Left kidney (tissue), 2 donors: Measurements from ENCODE around the gene ZDHHC1. TPM values are rescaled to one million over a fixed set of nuclear protein-coding genes. Genes with fewer than 3 reads are reported as not detected.
A peak's percentile ranks its signal among the peaks of the same experiment; 100 is the strongest.
"Not testable (repeated sequence)": the region's sequence is repeated elsewhere in the genome, so short reads cannot be mapped to it uniquely, and the experiment has no call there.

Experiments used
- DNase-seq: peaks from one replicate; pipeline ENCODE4 v3.0.0-alpha.2; 2013
- polyA plus RNA-seq: library from polyadenylated mRNA; unstranded; fragments of 120-200 nt; gene quantifications from one replicate; pipeline ENCODE4 v1.2.1, GENCODE V29; 2013; ENCODE audit not compliant: insufficient read length

ZDHHC1 gene
- polyA plus RNA-seq, 1 donor: 11.5 TPM

GRCh38 chr16:67431775-67432505 is 15.7 kb upstream of the ZDHHC1 start:
- no peak for DNase-seq

GRCh38 chr16:67430977-67431774 is 14.9 kb upstream of the ZDHHC1 start, which contains the start of gene HSD11B2:
HSD11B2 (plus strand) TSS chr16:67431121; CDS start chr16:67431249, 128 bp downstream.
- no peak for DNase-seq

- no peak for DNase-seq
Measured at GRCh38 chr16:67430504-67430976, 14.3 kb upstream of the ZDHHC1 start.

- no peak for DNase-seq
Measured at GRCh38 chr16:67429799-67430503, 13.7 kb upstream of the ZDHHC1 start.

GRCh38 chr16:67429053-67429798 is 12.9 kb upstream of the ZDHHC1 start:
- no peak for DNase-seq

GRCh38 chr16:67428146-67428731 is 12.0 kb upstream of the ZDHHC1 start:
- DNase-seq: peak; percentile 76

GRCh38 chr16:67426950-67427349 is 10.7 kb upstream of the ZDHHC1 start:
- DNase-seq: no peak

GRCh38 chr16:67426022-67426421 is 9.7 kb upstream of the ZDHHC1 start:
- DNase-seq: no peak

GRCh38 chr16:67425580-67425979 is 9.3 kb upstream of the ZDHHC1 start:
- no peak for DNase-seq

- DNase-seq: no peak
Measured at GRCh38 chr16:67425061-67425460, 8.8 kb upstream of the ZDHHC1 start.

GRCh38 chr16:67424261-67424615 is 8.0 kb upstream of the ZDHHC1 start:
- DNase-seq: no peak

GRCh38 chr16:67423611-67424260 is 7.5 kb upstream of the ZDHHC1 start:
- no peak for DNase-seq

GRCh38 chr16:67423015-67423414 is 6.7 kb upstream of the ZDHHC1 start:
- no peak for DNase-seq

GRCh38 chr16:67421030-67421429 is 4.8 kb upstream of the ZDHHC1 start:
- DNase-seq: no peak

GRCh38 chr16:67419931-67420330 is 3.7 kb upstream of the ZDHHC1 start:
- no peak for DNase-seq

- DNase-seq: no peak
Measured at GRCh38 chr16:67419502-67419901, 3.2 kb upstream of the ZDHHC1 start.

GRCh38 chr16:67417333-67418061 is 1.2 kb upstream of the ZDHHC1 start:
- DNase-seq: no peak

GRCh38 chr16:67415421-67415820 is 856 bp downstream of the ZDHHC1 start:
- not testable (repeated sequence) for DNase-seq

GRCh38 chr16:67413978-67414911 is 2.0 kb downstream of the ZDHHC1 start:
- no peak for DNase-seq
